Measurements from ENCODE around the gene KLHL25. TPM values are rescaled to one million over a fixed set of nuclear protein-coding genes. Genes with fewer than 3 reads are reported as not detected.

Gene KLHL25
- total RNA-seq, 1 donor from 2014 or later, result 12.3 TPM

DNA sequence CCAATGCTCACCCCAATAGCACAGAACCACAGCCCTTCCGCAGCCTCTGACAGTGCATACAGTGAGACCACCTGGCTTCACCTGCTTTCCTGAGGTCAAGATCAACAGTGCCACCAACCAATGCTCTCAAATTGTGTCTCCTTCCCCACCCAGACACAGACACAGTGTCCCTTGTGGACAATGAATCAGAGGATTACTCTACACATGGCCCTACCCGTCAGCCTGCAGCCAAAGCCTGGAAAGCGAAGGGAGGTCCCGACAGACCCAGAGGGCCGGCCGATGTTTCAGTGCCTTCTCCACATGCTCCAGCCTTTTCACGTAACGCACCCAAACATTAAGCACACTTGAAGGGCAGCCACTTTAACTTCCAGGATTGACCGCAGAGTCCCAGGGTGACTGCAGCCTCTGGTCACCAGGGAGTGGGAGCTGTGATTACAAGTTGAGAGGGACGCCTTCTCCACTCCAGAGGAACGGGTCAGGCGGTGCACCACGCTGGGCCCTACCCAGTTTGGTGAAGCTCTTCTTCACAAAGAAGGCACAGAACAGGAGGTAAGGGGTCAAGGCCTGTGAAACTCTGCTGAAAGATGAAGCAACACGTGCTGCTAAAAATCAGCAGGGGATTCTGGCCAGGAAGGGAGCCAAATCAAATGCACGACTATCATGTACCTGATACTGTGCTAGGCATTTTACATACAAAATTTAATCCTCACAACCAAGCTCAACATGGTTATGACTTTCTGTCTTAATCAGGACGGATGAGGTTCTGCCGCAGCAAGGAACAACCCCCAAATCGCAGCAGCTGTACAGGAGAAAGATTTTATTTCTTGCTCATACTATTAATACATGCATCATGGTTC lies 17.2 kb downstream of the KLHL25 start:
- no peak for DNase-seq (ENCODE audit: low spot score)

DNA sequence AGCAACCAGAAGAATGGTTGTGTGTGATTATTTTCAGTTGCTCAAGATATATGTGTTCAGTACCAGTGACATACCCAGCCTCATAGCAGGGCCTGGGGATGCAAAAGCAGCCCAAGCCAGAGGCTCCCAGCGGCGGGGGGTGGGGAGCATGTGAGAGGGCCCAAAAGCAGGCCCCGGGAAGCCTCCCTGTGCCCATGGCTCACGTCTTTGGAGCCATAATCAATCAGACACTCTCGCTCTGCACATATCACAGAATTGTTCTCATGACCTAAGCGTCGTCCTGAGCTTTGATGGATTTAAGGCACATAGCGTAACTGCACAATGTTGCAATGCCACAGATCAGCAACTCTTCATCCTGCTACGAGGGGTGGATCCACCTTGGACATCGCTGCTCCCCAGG lies 20.8 kb downstream of the KLHL25 start:
- no peak for DNase-seq (ENCODE audit: low spot score)

DNA sequence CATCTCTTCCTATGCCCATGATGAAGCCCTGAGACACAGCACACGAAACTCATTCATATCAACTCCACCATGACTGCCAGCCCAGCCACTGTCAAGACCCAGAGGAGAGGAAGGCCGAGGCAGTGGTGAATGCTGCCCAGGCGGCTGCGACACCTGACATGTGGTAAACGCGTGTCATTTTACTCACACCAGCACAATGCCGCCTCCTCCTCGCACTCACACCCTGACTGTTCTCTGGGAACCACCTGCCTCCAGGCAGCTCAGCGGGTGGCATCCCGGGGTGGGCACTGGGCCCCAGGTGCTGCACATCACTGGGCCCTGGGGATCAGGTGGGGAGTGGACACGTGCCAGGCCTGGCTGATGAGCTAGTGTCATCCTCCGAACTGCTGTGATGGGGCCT lies 21.5 kb downstream of the KLHL25 start:
- no peak for DNase-seq (ENCODE audit: low spot score)

DNA sequence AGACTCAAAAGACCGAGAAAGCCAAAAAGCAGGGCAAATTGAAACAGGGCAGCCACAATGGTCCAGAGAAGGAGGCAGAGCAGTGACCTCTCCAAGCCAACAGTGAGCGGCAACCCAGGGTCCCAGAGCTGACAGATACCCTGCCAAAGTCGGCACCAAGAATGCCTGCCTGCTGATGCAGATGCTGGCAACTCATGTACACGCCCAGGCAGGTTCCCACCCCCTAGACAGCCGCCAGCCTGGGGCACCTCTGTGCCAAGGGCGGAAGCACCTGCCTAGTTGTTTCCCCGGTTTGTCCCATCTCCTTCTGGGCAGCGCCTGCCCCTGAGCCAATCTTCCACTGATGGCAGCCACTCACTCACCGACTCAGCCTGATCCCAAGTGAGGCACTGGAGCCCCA lies 22.1 kb downstream of the KLHL25 start:
- DNase-seq (ENCODE audit: low spot score), result peak; percentile 82

DNA sequence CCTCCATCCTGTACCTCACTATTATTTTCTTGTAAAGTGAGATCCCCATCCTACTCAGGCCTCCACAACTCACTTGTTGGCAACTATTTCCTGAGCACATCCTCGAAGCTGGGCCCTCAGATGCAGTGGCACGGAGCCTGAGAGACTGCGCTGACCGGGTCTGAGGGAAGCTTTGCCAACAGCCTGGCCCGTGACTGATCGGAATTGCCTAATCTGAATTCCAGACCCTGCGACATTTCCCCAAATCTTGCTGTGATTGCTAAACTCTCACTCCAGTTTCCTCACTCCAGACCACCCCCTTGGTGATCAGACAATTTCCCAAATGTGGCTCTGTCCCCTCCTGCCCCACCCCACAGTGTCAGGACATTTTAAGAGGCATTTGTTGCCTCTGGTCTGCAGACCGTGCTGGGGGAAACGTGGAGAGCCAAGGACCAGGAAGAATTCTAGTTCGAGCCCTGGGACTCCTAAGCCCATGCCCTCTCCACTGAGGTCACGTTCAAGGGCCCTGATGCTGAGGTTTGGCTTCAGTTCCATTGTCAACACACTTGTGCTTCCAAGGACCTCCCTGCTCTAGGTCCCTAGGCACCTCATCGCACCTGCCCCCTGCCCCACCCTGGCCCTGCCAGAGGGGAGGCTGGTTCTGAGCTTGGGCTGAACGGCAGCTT lies 22.8 kb downstream of the KLHL25 start:
- DNase-seq (ENCODE audit: low spot score), result no peak

DNA sequence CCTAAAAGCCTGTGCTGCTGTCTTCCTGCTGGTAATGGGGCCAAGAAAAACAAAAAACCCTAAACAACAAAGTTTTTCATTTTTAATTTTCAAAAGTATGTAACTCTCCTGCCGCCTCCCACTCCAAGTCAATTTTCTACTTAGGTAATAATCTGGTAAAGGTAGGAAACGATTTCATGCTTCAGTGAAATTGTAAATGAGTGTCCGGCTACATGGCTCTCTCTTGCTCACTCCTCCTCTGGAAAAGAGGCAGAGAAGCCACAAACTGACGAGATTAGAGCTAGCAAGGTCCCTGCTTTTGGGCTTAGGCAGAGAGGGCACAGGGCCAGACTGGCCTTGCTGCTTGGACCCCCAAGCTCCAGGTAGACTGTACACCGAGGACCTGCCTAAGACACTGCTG lies 23.5 kb downstream of the KLHL25 start:
- no peak for DNase-seq (ENCODE audit: low spot score)

DNA sequence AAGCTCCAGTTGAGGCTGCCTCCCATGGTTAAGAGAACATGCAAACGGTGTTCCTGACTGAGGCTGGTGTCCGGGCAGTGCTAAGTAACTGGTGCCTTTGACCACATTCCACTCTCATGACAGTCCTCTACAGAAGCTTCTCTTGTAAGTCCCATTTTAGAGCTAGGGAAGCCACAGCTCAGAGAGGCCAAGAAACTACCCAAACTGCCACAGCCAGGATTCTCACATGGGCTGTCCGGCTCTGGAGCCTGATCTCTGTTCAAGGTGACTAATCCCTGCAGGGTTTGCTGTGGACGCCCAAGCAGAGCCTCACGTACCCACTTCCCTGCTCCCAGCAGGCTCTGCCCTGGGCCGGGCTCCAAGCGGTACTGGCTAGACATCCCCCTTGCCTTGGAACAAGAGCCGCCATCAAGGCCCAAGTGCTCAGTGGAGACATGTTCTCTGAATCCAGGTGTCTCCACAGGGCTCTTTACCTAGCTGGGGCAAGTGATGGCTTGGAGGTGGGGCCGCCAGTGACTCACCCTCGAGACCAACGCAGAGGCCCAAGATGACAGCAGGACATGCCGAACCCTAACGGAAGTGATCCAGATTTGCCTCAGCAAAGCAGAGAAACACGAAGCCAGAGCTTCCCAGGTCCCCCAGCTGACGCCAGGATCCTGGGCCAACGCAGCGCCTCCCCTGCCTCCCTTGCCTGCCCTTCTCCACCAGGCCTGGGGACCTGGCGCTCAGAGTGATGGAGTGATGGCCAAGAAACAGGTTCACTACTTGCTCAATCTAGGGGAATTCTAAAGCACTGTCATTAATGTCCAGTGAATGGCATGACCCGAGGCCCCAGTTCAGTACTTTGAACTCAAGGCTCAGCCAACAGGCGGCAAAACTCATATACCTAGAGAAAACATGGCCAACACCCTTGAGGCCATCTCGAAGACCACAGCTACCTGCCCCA lies 24.4 kb downstream of the KLHL25 start:
- no peak for DNase-seq (ENCODE audit: low spot score)

DNA sequence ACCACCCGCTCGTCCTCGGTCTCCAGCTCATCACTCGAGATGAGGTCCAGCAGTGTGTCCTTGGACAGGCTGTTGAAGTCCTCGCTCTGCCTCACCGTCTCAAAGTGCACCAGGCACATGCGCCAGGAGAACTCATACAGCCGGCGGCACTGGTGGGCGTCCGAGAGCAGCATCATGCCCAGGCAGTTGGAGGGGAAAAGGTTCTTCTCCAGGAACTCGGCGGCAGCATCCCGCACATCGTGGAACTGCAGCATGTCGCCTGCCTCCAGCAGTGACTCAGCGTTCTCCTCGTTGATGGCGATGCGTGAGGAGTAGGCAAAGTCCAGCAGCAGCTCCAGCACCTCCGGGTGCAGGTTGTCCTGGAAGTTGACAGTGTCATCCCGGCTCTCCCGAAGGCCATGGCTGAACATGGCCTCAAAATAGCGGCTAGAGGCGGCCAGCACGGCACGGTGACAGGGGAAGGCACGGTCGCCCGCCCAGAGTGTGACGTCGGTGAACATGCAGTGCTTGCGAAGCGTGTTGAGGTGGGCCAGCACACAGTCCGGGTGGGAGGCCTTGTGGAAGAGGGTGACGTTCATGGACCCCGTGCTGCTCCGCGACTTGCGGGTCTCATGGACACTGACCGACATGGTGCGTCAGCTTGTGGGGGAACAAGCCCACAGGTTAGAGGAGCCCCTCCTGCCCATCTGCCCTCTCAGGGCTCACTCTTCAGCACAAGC lies 25.4 kb downstream of the KLHL25 start:
- no peak for DNase-seq (ENCODE audit: low spot score)

DNA sequence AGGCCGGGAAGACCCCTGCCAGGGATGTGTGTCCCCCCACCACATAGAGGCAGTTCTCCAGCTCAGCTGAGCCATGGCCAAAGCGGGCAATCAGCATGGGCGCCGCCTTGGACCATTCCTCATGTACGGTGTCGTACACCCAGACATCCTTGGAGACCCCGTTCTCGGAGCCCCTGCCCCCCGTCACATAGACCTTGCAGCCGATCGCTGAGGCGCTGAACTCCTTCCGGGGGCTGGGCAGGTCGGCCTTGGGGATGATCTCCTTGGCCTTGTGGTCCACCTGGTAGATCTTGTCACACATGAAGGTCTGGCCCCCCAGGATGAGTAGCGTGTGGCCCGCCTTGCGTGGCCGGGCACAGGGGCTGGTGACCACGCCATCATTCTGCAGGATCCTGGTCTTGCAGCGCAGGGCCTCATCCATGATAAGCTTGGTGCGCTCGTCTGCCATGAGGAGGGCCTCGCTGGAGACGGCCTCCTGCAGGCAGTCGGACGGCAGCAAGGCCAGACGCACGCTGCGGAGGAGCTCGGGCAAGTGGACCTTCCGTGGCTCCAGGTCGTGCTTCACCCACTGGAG lies 26.0 kb downstream of the KLHL25 start:
- no peak for DNase-seq (ENCODE audit: low spot score)

DNA sequence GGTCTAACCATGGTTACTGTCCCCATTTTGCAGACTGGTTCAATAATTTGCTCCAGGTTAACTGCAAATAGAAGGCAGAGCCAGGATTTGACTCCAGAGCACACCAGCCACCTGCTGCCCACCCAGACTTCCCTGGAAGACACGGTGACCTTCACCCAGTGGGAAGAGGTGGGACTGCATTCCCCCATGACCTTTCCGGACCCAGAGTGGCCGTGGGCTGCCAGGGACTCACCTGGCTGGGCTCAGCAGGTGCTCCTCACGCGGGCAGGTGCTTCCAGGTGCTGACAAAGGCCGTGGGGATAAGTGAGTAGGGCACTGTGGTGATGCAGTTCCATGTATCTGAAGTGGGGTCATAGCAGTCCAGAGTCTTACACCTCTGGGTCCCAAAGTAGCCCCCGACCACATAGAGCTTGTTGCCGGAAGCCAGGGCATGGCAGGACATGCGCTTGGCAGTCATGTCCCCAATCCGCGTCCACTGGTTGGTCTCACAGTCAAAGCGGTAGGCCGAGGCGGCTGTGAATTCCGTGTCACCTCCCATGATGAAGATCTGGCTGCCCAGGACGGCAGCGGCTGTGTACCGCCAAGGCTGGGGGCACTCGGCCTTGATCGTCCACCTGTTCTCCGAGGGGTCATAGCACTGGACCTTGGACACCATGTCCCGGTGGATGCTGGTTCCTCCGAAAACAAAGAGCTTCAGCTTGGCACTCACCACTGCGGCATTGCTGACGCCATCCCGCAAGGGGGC lies 26.8 kb downstream of the KLHL25 start:
- no peak for DNase-seq (ENCODE audit: low spot score)

DNA sequence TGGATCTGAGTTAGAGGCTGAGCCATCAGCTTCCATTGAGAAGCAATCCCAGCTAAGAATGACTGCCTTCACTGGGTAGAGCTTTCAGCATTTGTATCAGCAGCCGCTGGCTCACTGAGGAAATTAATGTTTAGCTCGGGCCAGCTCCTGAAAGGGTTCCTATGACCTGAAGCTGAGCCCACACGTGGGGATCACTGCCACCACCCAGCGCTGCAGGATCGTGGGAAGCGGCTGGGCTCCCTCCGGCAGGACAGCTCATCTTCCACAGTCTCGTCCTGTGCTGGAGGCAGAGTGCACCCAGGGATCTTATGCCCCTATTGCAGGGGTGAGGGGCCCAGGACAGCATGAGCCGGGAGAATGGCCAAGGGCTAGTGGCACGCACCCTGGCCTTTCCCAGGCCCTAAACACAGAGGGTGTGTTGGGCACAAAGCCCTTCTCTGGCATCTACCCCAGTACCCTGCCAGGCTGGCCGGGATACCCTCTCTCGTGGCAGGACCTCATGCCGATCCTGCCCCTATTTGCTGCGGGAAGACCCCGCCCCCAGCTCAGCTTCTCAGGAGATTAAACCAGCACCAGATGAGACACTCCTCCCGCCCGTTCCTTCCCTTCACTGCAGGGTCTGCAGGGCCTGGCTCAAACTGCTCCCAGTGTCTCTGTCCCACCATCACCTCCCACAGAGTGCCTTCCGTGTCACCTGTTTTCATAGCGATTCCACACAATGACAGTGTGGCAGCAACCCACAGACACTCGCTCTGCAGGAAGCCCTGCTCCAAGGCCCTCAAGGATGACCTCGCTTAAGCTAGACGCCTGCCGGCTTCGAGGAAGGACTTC lies 28.5 kb downstream of the KLHL25 start:
- DNase-seq (ENCODE audit: low spot score), result no peak

DNA sequence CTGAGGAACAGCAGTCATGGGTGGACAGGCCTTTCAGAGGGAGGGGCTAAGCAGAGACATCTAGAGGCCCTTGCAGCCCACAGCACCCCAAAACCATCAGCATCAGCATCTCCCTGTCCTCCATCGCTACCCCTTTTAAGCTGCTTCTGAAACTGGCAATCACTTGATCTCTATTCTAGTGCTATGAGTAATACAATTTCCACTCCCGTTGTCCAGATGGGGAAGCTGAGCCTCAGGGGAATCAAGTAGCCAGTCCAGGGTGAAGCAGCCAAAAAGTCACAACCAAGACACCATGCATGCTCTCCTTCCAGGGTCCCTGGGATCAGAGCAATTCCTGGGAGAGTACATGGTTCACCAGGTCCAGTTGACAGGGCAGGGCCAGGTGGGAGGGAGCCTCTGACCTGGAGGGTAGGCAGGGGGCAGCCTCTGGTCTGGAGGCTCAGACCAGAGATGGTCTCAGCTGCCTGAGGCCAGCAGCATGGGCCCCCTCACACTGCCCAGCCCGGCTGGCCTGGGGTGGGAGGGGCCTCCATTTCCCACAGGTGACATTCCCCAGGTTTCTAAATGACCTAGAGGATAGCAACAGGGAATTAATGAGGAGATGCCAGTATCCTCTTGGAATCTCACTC lies 30.0 kb downstream of the KLHL25 start:
- no peak for DNase-seq (ENCODE audit: low spot score)

DNA sequence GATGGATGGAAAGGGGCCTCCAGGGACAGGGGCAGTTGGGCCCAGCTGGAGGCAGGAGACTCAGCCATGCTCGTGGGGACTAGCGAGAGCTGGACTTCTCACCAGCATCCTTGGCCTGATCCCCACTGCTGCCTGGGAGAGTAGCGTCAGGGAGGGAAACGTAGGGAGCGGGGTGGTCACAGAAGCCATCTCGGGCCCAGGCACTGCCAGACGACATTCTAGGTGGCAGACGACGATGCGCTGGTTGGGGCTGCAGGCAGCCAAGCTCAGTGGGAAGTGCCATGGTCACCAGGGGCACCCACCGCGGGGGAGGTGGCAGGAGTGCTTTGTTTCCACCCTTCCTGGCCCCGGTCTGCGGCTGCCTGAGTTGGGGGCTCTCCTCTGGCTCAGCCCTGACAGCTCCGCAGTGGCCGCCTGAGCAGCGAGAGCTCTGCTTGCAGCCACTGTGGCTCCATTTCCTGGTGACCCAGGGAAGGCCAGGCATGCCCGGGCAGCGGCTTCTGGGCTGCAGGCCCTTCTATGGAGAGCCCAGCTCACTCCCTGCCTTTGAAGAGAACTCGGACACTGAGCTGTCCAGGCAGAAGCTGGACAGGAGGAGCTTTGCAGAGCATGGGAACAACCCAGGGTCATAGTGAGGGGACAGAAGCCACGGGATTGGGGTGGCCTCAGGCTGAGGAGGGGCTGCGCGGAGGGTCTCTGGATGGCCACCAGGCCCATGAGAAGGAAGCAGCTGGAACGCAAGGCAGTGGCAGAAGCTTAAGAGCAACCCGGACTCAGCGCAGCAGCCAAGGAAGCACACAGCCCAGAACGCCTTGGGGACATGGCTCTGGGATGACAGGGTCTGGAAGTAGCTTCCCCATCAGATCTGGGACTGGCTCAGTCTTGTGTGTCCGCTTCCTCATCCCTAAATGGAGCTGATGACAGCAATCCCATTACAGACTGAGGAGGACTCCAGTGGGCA lies 30.8 kb downstream of the KLHL25 start:
- no peak for DNase-seq (ENCODE audit: low spot score)

DNA sequence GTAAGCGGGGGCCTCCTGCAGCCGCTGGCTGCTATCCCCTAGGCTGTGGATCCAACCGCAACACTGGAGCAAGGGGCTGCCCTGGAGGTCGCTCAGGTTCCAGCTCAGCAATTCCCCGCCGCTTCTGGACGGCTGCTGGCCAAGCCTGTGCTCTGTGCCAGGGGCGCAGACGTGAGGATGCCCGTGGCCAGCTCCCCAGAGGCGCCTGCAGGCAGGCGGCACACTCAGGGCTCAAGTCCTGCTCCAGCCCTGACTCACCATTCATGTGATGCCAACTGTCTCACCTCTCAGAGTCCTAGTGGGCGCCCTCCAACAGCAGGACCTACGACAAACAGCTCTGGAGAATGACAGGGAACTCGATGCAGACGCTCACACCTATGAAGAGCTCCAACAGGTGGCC lies 31.6 kb downstream of the KLHL25 start:
- no peak for DNase-seq (ENCODE audit: low spot score)

DNA sequence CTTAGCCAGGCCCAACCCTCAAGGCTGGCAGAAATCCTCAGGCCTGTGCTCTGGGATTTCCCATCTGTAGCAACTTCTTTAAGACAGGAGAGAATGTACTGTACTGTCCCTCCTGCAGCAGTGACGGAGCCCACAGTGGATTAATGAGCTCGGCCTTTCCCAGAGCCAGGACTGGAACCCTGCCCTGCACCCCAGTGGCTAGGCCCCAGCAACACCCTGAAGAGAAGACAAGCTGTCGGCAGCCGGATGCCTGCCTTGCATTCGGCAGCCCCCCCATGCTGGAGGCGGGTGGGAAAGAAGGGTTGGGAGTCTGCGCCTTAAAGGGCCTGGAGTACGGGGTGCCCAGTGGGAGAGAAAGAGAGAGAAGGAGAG lies 32.0 kb downstream of the KLHL25 start:
- no peak for DNase-seq (ENCODE audit: low spot score)

DNA sequence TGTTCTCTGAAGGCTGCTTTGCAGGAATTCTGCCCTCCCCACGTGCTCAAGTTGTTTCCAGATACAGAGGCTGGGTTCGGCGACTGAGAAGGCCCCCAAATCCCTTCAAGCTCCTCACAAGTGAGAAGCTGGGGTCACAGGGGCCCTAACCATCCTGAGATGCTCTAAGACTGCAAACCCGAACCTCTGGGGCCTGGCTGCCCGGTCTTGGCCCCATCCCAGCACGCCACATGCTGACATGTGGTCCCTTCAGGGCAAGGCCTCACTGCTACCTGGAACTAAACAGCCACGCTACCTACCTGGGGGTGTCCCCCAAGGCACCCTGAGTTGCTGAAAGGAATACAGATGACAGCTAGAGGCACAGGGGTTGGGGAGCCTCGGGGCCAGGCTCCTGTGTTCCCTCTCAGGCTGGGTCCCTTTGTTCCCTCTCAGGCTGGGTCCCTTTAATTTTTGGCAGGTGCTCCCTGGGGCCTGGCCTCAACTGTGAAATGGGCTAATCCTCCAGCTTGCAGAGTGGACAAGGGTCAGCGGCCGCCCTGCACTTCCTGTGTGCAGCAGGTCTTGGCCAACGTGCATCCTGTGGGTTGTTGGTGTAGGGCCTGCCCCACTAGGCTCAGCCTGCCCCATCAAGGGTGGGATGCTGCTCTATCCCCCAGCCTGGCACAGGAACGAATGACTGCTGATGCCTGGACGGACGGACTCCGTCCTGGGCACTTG lies 32.5 kb downstream of the KLHL25 start:
- no peak for DNase-seq (ENCODE audit: low spot score)

DNA sequence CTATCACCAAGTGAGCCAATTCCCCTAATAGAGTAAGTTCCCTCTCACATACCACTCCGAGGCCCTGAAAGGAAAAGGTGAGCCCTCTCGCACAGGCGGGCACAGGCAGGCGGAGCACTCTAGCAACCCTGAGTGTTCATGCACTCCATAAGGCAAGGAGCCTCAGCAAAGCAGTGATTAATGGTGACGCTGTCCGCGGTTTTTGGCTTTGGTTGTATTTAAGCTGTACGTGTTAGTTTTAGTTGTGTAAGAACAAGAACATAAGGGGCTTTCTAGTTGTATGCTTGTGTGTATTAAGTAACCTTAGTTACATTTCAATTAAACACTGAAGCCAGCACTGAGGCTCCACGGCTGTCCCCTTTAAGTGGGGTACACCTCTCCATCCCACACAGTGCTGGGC lies 33.1 kb downstream of the KLHL25 start:
- DNase-seq (ENCODE audit: low spot score), result no peak
